ENCODE measurements around the gene RNU6-7. TPM values are rescaled to one million over a fixed set of nuclear protein-coding genes. Genes with fewer than 3 reads are reported as not detected.
A peak's percentile ranks its signal among the peaks of the same experiment; 100 is the strongest.

RNU6-7 gene
- total and polyA plus RNA-seq, 2 of the 13 experiments (the other 11 are each of a cell fraction or from before 2014, with no cell fraction given): under 0.01 TPM; not detected in 1

DNA sequence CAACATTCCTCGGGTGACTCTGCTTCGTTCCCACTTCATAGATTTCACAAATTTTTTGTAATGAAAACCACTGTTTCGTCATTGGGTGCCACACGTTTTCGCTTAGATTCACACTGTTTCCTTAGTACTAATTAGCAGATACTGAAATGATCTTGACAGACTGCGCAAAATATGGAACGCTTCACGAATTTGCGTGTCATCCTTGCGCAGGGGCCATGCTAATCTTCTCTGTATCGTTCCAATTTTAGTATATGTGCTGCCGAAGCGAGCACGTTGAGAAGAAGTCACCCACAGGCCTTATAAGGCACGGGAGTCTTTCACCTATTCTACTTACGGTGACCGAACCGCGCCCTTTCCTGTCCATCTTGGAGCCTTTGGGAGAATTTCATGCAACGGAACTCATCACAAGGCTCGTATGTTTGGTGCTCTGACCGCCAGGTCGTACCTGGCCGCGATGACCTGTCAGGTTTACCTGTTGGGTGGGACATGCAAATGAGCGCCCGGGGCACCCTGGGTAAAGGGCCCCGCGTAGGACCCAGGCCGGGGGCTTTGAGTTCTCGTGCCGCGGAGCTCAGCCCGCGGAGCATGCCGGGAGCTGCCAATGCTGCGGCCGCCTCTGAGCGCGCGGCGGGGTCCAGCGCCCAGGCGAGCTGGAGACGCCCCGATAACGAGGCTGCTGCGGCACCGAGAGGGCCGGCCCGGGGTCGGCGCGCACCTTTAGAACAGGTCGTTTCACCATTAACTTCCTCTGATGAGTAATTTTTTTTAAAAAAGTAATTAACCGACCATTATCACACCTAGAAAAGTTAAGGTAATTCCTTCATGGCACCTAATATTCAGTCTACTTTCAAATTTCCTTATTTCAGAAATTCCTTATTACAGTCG lies 1.4 kb downstream of the RNU6-7 start, which contains the start of gene RNU6-8:
Gene RNU6-8, minus strand, starts transcription at position 272 of the 885 bp plus-strand sequence.
- Histone ChIP-seq H3K36me3 (replicated peaks in 1 of 2; ENCODE audit: control insufficient read depth in 1 of 2, insufficient read depth in 2 of 2, low read length in 2 of 2) (no peaks in the 10 kb centered on the region), H3K27me3 (ENCODE audit: control insufficient read depth in 1 of 2, insufficient read depth in 2 of 2, low read length in 2 of 2) (no peaks in the 10 kb centered on the region; a peak in 1 of 5 replicates), H3K4me2 (ENCODE audit: low read depth, low read length) (peak within 1 kb of the TSS; percentile 97), H3K4me1 (ENCODE audit: insufficient read depth, low read length) (peaks cover 21% of the 10 kb centered on the region), H3K9me3 (ENCODE audit: low read length) (no peaks in the 10 kb centered on the region), H4K20me1 (ENCODE audit: insufficient read depth, low read length) (no peaks in the 10 kb centered on the region), H2AFZ (ENCODE audit: low read length) (peak within 1 kb of the TSS; percentile 99), H3K27ac (ENCODE audit: extremely low read length, insufficient read depth, low read length) (peak within 1 kb of the TSS; percentile 87), H3K4me3 (replicated peaks in 1 of 3; ENCODE audit: insufficient read depth in 1 of 3, low read depth in 2 of 3, low read length in 3 of 3) (peak within 1 kb of the TSS; percentile 69 to 81 (median 75)), H3K79me2 (ENCODE audit: insufficient read depth, low read length) (no peaks in the 10 kb centered on the region), H3K9ac (ENCODE audit: insufficient read depth, low read depth, low read length) (peak within 1 kb of the TSS; percentile 91)
- peak; percentile 96 for DNase-seq (ENCODE audit: low spot score)
- POLR2A ChIA-PET: interaction anchor here (0.6 to 3.0 kb wide), 9 partner anchors 10 to 1658 kb away, joined by 3 to 89 read pairs (median 6); partner anchors contain the start of genes ARHGAP5, DTD2 and HEATR5A
- no TSS peak for BruUV-seq (replicated peaks)
- FAIRE-seq: peak; percentile 32
- intact Hi-C loops (cut with micrococcal nuclease; ENCODE audit: unreplicated experiment): loop anchor here (1.0 to 10.0 kb wide), 9 partner anchors 22 to 1644 kb away; partner anchors contain the start of genes DTD2, G2E3, HECTD1 and NUBPL
- CTCF ChIA-PET (ENCODE audit: low intra/inter-chr PET ratio, low total read pairs): no interaction called here
- WGBS (ENCODE audit: low lambda C conversion rate): under 1% methylated on average over 57 of the region's 57 CpGs
- peak; percentile 84 for ATAC-seq
- in situ Hi-C loops (cut with HindIII; ENCODE audit: extremely low pct_ligation_motif_present, low pct_unique_long_range_greater_than_20kb): loop anchor here (5.0 kb wide), 1 partner anchor 126 kb away; the partner anchor contains the start of gene ARHGAP5
- peak; percentile 87 for TF ChIP-seq CREB3 (CRISPR knock-in tag; IDR thresholded peaks at IDR 0.05)
- TF ChIP-seq ZNF362 (CRISPR knock-in tag; IDR thresholded peaks at IDR 0.05; ENCODE audit: borderline replicate concordance): peak; percentile 70; the same call in 1 of the 2 replicates
- peak; percentile 96 for TF ChIP-seq BORCS8-MEF2B (CRISPR knock-in tag; IDR thresholded peaks at IDR 0.05)
- TF ChIP-seq ZNF33B (CRISPR knock-in tag; IDR thresholded peaks at IDR 0.05): peak; percentile 51; the same call in 1 of the 2 replicates
- no peak for TF ChIP-seq ZNF589 (CRISPR knock-in tag; conservative IDR thresholded peaks at IDR 0.05)
- peak; percentile 80 for TF ChIP-seq BHLHE40 (IDR thresholded peaks at IDR 0.05; ENCODE audit: low read length)
- no peak for TF ChIP-seq CAMTA2 (CRISPR knock-in tag; IDR thresholded peaks at IDR 0.05; ENCODE audit: borderline replicate concordance)
- TF ChIP-seq ZNF143 (CRISPR knock-in tag; IDR thresholded peaks at IDR 0.05): peak; percentile 97
- TF ChIP-seq, protein P1, sequence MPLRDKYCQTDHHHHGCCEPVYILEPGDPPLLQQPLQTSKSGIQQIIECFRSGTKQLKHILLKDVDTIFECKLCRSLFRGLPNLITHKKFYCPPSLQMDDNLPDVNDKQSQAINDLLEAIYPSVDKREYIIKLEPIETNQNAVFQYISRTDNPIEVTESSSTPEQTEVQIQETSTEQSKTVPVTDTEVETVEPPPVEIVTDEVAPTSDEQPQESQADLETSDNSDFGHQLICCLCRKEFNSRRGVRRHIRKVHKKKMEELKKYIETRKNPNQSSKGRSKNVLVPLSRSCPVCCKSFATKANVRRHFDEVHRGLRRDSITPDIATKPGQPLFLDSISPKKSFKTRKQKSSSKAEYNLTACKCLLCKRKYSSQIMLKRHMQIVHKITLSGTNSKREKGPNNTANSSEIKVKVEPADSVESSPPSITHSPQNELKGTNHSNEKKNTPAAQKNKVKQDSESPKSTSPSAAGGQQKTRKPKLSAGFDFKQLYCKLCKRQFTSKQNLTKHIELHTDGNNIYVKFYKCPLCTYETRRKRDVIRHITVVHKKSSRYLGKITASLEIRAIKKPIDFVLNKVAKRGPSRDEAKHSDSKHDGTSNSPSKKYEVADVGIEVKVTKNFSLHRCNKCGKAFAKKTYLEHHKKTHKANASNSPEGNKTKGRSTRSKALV (CRISPR knock-in tag; IDR thresholded peaks at IDR 0.05): peak; percentile 98
- peak; percentile 99 for TF ChIP-seq ZNF501 (CRISPR knock-in tag; IDR thresholded peaks at IDR 0.05)
- TF ChIP-seq ZNF280B (CRISPR knock-in tag; IDR thresholded peaks at IDR 0.05; ENCODE audit: borderline replicate concordance): peak; percentile 90
- TF ChIP-seq CENPX (CRISPR knock-in tag; IDR thresholded peaks at IDR 0.05): no peak
- TF ChIP-seq FOXM1 (CRISPR knock-in tag; IDR thresholded peaks at IDR 0.05): no peak
- TF ChIP-seq, protein P2, sequence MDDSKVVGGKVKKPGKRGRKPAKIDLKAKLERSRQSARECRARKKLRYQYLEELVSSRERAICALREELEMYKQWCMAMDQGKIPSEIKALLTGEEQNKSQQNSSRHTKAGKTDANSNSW (CRISPR knock-in tag; IDR thresholded peaks at IDR 0.05; ENCODE audit: borderline replicate concordance): peak; percentile 76; the same call in 1 of the 2 replicates
- TF ChIP-seq TP53 (CRISPR knock-in tag; conservative IDR thresholded peaks at IDR 0.05): peak; percentile 93; the same call in 1 of the 2 replicates
- peak in 1 of 2 experiments; percentile 66; a peak in 2 of 4 replicates for TF ChIP-seq POLR2A (IDR thresholded peaks at IDR 0.05; ENCODE audit: insufficient read depth in 1 of 2, low read depth in 2 of 2, low read length in 2 of 2)
- TF ChIP-seq RBFOX2 (IDR thresholded peaks at IDR 0.05; ENCODE audit: low read depth, low read length): peak; percentile 87
